ENCODE measurements around the gene AANAT.
A peak's percentile ranks its signal among the peaks of the same experiment; 100 is the strongest.
"Not testable (repeated sequence)": the region's sequence is repeated elsewhere in the genome, so short reads cannot be mapped to it uniquely, and the experiment has no call there.

Gene AANAT

DNA sequence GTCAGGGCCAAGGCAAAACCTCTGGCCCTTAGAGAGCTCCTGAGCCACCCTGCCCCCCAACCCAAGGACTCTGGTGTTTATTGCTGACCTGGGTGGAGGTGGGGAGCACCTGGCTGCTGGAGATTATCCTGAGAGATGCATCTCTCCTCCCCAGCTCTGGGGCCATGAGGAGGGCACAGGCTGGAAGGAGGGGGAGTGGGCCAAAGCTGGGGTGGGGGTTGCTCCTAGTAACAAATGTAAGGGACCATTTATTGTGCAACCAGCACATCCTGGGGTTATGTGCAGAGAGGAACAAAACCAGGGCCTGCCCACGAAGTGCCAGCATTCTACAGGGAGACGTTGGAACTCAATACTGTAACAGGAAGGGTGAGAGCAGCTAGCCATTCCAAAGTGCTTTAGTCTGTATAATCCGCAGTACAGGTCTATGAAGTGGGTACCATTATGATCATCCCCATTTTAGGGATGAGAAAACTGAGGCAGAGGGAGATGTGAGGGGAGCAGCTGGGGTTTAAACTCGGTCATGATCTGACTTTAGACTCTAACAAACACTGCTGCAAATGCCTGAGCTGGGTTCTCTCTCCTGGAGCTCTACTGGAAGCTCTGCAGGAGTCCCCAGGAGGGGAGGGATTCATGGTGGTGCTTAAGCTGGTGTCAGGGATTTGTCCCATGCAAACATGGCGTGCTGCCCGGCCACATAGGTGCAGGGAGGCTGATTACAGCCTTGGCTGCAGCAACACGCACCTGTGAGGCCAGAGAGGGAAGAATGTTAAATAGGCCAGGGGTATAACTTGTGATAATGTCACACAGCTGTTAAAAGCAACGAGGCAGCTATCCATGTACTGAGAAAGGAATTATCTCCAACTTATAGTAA, 35.2 kb downstream of the AANAT start:
- no peak for DNase-seq (ENCODE audit: low read depth in 2 of 3, low spot score in 1 of 3)

DNA sequence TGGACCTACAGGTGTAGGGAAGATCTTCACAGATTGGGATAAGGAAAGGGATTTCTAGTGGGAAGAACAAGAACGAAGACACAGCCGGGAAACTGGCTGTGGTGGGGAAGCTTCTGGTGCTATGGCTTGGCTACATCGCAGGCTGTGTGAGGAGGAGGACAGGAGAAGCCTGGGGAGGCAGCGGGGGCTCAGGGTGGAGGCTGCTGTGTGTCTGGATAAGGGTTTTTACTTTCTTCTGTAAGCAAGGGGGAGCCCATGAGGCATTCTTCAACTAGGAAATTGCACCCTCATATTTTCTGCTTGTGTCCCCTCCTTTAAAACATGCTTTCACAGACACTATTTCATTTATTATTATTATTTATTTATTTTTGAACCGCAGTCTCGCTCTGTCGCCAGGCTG, 36.7 kb downstream of the AANAT start:
- no peak for DNase-seq (ENCODE audit: low read depth in 2 of 3, low spot score in 1 of 3)

DNA sequence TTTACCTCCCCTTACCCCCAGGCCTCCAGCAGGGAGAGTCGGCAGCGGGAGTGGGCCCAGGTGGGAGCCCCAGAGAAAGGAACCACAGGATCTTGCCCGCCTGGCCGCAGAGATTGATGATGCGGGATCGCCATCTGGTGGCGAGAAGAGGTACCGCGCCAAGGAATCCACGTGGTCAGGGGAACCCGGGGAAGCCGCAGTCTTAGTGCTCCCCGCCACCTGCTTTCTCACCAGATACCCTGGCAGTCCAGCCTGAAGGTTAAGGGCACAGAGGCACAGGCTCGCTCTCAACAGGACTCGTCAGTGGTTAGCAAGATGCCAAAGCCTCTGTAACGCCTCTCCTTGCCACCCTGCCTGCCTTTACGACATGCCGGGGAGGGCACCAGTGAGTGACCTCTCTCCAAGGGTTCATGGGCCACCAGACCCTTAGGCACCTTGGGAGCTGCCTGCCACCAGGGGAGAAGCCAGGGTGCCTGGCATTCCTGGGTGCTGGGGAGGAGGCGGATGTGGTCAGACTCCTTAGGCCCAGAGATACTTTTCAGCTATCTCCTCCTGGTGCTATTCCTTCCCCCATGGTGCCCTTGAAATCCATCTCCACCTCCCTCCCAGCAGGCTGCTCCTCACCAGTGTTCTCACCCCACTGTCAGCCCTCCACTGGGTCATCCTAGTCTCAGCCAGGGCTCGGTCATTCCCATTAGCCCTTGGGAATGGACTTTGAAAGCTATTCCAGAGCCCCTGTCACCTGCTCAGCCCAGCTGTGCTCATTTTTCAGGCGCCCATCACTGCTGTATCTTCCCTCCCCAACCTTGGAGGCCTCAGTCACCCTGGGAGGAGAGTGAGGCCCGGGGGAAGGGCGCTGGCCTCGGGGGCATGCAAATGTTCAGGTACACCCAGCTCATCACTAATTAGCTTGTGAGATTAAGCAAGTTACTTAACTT, 39.3 kb downstream of the AANAT start:
- peak; percentile 80 to 98 (median 83) for DNase-seq (ENCODE audit: low read depth in 2 of 3, low spot score in 1 of 3)

DNA sequence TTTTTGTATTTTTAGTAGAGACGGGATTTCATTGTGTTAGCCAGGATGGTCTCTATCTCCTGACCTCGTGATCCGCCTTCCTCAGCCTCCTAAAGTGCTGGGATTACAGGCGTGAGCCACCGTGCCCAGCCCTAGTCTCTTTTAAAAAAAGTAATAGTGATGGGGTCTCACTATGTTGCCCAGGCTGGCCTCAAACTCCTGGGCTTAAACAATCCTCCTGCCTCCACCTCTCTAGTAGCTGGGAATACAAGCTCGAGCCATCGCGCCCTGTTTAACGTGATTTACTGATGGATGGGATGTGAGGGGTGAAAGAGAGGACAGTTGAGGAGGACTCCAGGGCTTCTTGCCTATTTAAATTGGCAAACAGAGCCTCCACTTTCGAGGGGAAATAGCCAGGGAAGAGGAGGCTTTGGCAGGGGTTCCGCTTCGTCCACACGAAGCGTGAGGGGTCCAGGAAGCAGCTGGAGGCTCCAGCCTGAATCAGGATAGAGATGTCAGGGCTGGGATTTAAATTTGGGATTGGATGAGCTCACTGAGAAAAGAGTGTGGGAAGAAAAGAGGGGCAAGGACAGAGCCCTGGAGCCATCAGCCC, 41.2 kb downstream of the AANAT start:
- DNase-seq (ENCODE audit: low read depth in 2 of 3, low spot score in 1 of 3), result not testable (repeated sequence)

DNA sequence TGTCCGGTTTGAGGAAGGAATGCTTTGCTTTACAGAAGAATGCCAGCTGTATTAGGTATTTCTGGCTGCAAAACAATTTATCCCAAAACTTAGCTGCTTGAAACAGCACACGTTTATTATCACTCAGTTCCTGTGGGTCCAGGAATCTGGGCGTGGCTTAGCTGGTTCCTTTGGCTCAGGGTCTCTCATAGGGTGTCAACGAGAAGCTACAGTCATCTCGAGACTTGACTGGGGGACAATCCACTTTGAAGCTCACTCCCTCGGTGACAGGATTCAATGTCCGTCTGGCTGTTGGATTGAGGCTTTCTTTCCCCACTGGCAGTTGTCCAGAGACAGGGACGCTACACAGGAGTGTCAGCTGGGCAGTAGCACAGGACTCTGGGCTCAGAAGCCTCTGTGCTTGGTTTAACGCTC, 43.4 kb downstream of the AANAT start:
- DNase-seq (ENCODE audit: low read depth in 2 of 3, low spot score in 1 of 3), result no peak

DNA sequence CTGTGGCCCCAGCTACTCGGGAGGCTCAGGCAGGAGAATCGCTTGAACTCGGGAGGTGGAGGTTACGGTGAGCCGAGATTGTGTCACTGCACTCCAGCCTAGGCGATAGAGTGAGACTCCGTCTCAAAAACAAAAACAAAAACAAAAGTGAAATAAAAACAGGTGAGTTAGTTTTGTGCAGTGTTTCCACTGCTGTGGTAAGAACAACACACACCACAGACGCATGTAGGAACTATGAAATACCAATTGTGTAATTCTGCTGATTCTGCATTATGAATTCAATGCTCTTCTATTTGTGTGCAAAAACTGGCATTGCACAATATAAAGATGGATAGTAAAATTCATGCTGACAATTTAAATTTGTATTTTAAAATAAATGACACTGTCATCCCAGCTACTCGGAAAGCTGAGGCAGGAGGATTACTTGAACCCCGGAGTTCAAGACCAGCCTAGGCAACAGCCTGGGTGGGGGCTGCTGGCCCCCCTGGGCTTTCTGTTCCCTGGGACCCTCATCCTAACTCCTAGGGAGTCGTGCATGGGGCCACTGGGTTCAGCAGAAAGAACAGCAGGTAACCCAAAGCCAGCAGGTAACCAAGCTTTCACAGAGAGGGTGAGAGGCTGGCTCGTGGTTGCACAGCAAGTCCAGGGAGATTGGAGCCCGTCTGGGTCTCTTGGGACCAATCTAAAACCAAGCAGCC, 44.4 kb downstream of the AANAT start:
- DNase-seq (ENCODE audit: low read depth in 2 of 3, low spot score in 1 of 3), result no peak

DNA sequence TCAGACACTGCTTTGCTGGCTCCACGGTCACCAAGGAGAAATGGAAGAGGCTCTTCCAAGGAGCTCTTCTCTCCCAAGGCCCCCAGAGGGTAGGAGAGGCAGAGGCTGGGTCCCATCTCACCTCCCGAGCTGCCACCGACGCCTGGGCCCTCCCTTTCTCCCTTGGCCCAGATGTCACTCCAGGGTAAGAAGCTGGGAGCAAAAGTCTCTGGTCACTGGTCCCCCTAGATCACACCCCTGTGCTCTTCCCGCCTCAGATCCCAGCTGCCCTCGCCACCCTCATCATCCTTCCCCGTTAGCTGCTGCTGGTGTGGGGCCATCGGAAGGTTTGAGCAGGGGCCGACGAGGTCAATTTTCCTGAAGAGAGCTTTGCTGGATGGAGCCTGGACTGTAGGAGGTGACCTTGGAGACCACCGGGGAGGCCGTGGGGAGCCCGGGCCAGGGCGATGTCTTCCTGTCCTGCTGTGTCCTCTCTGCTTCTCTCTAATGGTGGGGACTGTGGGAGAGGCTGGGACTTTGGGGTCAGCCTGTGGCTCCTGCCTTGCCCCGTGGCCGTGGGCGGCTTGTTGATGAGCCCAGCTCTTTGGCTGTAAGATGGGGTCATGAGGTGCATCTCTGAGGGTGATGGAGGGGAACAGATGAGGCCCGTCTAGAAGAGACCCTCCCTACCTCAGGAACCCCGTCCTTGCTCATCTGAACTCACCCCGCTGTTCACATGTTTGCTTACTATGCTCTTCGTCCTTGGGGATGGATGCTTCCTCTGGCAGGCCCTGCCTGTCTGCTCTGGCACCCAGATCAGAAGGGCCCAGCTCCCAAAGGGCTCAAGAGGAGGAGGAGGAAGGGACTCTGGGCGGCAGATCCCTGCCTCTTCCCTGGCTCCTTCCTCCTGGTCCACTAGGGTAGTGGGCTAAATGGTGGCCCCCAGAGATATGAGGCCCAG, 45.2 kb downstream of the AANAT start:
- DNase-seq (ENCODE audit: low read depth in 2 of 3, low spot score in 1 of 3), result no peak

DNA sequence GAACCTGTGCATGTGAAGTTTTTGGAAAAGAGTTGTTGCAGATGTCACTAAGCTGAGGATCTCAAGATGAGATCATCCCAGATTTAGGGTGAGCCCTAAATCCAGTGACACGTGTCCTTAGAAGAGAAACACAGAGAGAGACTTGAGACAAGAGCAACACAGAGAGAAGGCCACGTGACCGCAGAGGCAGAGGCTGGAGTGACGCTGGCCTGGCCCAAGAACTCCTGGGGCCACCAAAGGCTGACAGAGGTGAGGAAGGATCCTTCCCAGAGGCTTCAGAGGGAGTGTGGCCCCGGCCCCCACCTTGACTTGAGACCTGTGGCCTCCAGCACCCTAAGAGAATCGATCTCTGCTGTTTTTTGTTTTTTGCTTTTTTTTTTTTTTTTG, 45.9 kb downstream of the AANAT start:
- no peak for DNase-seq (ENCODE audit: low read depth in 2 of 3, low spot score in 1 of 3)

DNA sequence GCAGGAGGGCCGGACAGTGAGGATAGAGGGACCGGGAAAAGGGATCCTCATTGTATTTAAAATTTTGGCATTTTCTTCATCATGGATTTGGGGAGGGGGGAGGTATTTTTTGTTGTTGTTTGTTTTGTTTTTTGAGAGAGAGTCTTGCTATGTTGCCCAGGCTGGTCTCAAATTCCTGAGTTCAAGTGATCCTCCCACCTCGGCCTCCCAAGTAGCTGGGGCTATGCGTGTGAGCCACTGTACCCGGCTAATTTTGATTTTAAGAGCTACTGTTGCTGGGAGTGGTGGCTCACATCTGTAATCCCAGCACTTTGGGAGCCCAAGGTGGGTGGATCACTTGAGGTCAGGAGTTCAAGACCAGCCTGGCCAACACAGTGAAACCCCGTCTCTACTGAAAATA, 47.0 kb downstream of the AANAT start:
- DNase-seq (ENCODE audit: low read depth in 2 of 3, low spot score in 1 of 3), result not testable (repeated sequence)

DNA sequence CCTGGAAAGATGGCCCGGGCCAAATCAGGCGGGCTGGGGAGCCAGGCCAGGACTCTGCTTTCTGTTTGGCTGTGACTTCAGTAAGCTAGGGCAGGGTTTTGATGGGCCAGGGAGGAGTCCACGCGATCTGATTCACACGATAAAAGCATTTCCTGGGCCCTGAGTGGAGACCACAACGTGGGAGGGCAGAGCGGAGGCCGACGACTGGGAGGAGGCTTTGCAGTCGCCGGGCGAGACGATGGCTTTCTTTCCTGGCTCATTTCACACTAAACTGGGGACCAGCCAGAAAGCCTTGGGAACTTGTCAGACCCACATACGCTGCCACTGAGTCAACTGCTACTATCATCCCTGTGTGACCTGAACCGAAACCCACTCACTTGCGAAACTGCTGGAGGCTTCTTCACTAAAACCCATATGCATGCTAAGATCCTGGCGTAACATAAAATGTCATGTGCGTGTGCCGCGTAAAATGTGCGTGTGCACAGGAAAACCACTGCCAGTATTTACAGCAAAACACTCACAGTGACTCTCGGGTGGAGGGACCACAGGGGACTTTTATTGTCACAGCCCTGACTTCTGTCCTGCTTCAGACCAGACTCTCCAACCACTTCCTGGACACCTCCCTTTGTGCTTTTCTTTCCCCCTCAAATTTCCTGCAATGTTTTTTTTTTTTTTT, 48.0 kb downstream of the AANAT start:
- peak; percentile 77 to 82 (median 78) for DNase-seq (ENCODE audit: low read depth in 2 of 3, low spot score in 1 of 3)

DNA sequence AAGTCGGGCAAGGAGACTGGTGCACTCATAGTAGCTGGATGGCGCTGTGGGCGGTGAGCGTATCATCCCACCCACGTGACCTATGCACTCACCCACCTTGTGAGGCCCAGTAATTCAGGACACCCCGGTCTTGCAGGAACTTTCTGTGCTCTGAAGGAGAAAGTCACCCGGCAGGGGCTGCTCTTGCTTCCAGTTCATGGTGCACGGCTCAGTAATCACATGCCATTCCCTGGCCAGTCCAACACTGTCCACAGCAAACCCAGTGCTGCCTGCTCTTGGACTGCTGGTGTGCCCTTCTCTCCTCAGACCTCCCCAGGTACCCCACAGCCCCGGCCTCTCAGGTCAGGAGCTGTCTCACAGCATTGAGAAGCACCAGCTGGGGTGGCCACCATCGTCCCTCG, 50.2 kb downstream of the AANAT start:
- no peak for DNase-seq (ENCODE audit: low read depth in 2 of 3, low spot score in 1 of 3)

DNA sequence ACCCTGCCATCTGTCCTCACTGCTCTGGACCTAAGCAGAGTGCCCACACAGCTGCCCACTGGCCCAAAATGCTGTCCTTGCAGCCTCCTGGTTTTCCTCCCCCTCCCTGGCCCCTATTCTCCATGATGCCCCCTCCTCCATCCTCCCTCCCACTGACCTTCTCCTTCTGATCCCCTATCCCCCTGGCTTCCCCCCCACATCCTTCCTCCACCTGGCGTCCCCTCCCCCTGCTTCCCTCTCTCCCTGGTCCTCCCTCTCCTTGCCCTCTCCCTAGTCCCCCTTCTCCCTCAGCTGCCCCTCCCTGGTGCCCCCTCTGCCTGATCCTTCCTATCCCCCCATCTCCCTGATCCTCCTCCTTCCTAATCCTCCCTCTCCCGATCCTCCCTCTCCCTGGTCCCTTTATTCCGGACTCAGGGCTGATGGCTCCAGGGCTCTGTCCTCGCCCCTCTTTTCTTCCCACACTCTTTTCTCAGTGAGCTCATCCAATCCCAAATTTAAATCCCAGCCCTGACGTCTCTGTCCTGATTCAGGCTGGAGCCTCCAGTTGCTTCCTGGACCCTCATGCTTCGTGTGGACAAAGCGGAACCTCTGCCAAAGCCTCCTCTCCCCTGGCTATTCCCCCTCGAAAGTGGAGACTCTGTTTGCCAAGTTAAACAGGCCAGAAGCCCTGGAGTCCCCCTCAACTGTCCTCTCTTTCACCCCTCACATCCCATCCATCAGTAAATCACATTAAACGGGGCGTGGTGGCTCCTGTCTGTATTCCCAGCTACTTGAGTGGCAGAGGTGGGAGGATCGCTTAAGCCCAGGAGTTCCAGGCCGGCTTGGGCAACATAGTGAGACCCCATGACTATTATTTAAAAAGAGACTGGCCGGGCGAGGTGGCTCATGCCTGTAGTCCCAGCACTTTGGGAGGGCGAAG, 51.9 kb downstream of the AANAT start:
- DNase-seq (ENCODE audit: low read depth in 2 of 3, low spot score in 1 of 3), result no peak
